Testis (tissue), 2 donors: Measurements from ENCODE around the gene ORC3.

Experiments used
- CTCF ChIP-seq, 3 experiments: fragments of 450-650 bp in 2 of 3; fragments of 200-600 bp in 1 of 3; sonication (generic) in 1 of 3; IDR thresholded peaks; one replicate each; pipeline ENCODE4 v1.5.1; 2016 to 2019; ENCODE audit warnings: antibody characterized with exemption in 3 of 3, mild to moderate bottlenecking in 2 of 3, moderate library complexity in 1 of 3
- POLR2A ChIP-seq: fragments of 450-650 bp; IDR thresholded peaks from one replicate; pipeline ENCODE4 v1.6.1; 2017; ENCODE audit warnings: antibody characterized with exemption, mild to moderate bottlenecking, moderate library complexity

GRCh38 chr6:87590990-87591389 lies 1.1 kb downstream of the ORC3 start:
- TF ChIP-seq POLR2A (no peak), CTCF (IDR thresholded peaks at IDR 0.05) (no peak)
